ENCODE data around the gene MFRP. TPM values are rescaled to one million over a fixed set of nuclear protein-coding genes. Genes with fewer than 3 reads are reported as not detected.
A peak's percentile ranks its signal among the peaks of the same experiment; 100 is the strongest.

The MFRP gene
- total RNA-seq, 1 experiment from 2014 or later = not detected

DNA sequence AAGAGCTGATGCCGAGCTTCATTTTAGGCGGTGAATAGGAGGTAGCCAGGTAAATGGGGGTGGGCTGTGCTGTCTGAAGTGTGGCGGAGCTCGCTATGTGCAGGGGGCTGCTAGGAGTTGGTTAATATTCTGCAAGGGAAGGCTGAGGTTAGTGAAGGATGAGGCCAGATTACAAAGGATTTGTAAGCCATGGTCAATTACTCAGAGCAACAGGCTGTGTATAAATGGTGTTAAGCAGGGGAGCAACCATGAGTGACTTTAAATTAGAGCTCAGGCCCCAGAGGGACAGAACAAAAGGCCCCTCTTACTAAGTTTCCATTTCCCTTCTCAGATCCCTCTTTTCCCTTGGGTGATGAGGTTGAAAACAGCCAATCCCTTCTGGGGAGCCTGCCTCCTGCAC, 22.3 kb downstream of the MFRP start:
- TF ChIP-seq, protein P1, sequence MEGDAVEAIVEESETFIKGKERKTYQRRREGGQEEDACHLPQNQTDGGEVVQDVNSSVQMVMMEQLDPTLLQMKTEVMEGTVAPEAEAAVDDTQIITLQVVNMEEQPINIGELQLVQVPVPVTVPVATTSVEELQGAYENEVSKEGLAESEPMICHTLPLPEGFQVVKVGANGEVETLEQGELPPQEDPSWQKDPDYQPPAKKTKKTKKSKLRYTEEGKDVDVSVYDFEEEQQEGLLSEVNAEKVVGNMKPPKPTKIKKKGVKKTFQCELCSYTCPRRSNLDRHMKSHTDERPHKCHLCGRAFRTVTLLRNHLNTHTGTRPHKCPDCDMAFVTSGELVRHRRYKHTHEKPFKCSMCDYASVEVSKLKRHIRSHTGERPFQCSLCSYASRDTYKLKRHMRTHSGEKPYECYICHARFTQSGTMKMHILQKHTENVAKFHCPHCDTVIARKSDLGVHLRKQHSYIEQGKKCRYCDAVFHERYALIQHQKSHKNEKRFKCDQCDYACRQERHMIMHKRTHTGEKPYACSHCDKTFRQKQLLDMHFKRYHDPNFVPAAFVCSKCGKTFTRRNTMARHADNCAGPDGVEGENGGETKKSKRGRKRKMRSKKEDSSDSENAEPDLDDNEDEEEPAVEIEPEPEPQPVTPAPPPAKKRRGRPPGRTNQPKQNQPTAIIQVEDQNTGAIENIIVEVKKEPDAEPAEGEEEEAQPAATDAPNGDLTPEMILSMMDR (IDR thresholded peaks at IDR 0.05; ENCODE audit: unreplicated experiment) = no peak
- no peak overlapping the region for H3K4me3 Mint-ChIP-seq (ENCODE audit: low read depth, unreplicated experiment)
- H3K9me3 Mint-ChIP-seq (ENCODE audit: low read depth, unreplicated experiment) = no peaks in the 10 kb centered on the region
- CTCF ChIA-PET = interaction anchor here (1.3 to 1.6 kb wide), 2 partner anchors 14 to 50 kb away, joined by 3 to 14 read pairs; no protein-coding TSS in a partner anchor
- no peaks in the 10 kb centered on the region for H3K36me3 Mint-ChIP-seq (ENCODE audit: insufficient read depth, unreplicated experiment)
- no peaks in the 10 kb centered on the region for H3K4me1 Mint-ChIP-seq (ENCODE audit: low read depth, unreplicated experiment)
- no TSS peak for BruUV-seq (replicated peaks)
- intact Hi-C loops (cut with micrococcal nuclease; ENCODE audit: unreplicated experiment) = loop anchor here (5.0 kb wide), 1 partner anchor 48 kb away; no protein-coding TSS in a partner anchor
- H3K27ac Mint-ChIP-seq (ENCODE audit: unreplicated experiment) = no peak overlapping the region
- peaks cover 12% of the 10 kb centered on the region for H3K27me3 Mint-ChIP-seq (ENCODE audit: unreplicated experiment)
- DNase-seq = no peak

DNA sequence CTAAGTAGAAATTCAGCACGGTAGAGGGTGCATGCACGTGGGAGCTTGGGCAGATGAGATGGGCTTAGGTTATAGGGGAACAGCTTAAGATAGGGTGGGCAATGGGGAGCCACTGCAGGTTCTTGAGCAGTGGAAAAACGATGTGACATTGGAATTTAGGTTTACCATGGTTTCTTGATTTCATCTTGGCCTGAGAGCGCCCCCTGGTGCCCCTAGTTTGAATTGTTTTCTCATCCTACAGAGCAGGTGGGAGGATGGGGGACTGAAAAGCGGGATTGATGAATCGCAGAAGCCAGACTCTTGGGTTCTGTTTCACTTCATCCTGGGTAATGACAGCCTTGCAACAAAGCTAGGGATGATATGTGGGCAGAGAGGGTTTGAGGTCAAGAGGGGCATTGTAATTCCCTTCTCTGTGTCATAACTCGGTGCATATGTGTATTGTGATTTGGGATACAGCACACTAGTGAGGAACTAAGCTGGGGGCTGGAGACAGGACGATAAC, 22.9 kb downstream of the MFRP start:
- peak; percentile 70 for DNase-seq
- TF ChIP-seq, protein P1 (IDR thresholded peaks at IDR 0.05; ENCODE audit: unreplicated experiment) = peak; percentile 27
- CTCF ChIA-PET = interaction anchor here (1.3 to 1.6 kb wide), 2 partner anchors 15 to 51 kb away, joined by 3 to 14 read pairs; no protein-coding TSS in a partner anchor
- no peaks in the 10 kb centered on the region for H3K9me3 Mint-ChIP-seq (ENCODE audit: low read depth, unreplicated experiment)
- H3K4me1 Mint-ChIP-seq (ENCODE audit: low read depth, unreplicated experiment) = no peaks in the 10 kb centered on the region
- no peaks in the 10 kb centered on the region for H3K36me3 Mint-ChIP-seq (ENCODE audit: insufficient read depth, unreplicated experiment)
- intact Hi-C loops (cut with micrococcal nuclease; ENCODE audit: unreplicated experiment) = loop anchor here (5.0 kb wide), 1 partner anchor 49 kb away; no protein-coding TSS in a partner anchor
- H3K27ac Mint-ChIP-seq (ENCODE audit: unreplicated experiment) = no peak overlapping the region
- H3K4me3 Mint-ChIP-seq (ENCODE audit: low read depth, unreplicated experiment) = no peak overlapping the region
- no TSS peak for BruUV-seq (replicated peaks)
- peaks cover 18% of the 10 kb centered on the region for H3K27me3 Mint-ChIP-seq (ENCODE audit: unreplicated experiment)

DNA sequence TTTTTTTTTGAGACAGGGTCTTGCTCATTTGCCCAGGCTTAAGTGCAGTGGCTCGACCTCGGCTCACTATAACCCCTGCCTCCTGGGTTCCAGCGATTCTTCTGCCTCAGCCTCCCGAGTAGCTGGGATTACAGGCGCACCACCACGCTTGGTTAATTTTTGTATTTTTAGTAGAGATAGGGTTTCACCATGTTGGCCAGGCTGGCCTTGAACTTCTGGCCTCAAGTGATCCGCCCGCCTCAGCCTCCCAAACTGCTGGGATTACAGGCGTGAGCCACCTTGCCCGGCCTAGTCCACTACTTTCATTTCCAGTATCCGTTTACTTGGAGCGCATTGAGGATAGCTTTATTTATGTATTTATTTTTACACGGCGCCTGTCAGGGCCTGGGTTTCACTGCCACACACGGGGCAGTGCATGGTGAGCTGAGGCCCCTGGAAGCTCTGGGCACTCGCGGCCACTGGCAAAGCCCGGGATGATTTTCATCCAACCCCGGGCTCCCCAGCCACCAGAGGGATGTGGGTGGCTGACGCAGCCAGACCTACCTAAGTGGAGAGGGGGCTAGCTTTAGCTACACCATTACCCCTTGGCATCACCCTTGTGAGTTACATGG, 23.5 kb downstream of the MFRP start:
- CTCF ChIA-PET = interaction anchor here (1.3 to 1.6 kb wide), 2 partner anchors 15 to 51 kb away, joined by 3 to 14 read pairs; no protein-coding TSS in a partner anchor
- H3K27me3 Mint-ChIP-seq (ENCODE audit: unreplicated experiment) = peaks cover 21% of the 10 kb centered on the region
- intact Hi-C loops (cut with micrococcal nuclease; ENCODE audit: unreplicated experiment) = loop anchor here (5.0 kb wide), 1 partner anchor 49 kb away; no protein-coding TSS in a partner anchor
- H3K9me3 Mint-ChIP-seq (ENCODE audit: low read depth, unreplicated experiment) = no peaks in the 10 kb centered on the region
- H3K36me3 Mint-ChIP-seq (ENCODE audit: insufficient read depth, unreplicated experiment) = no peaks in the 10 kb centered on the region
- no peak overlapping the region for H3K4me3 Mint-ChIP-seq (ENCODE audit: low read depth, unreplicated experiment)
- no peak overlapping the region for H3K27ac Mint-ChIP-seq (ENCODE audit: unreplicated experiment)
- DNase-seq = no peak
- no TSS peak for BruUV-seq (replicated peaks)
- no peaks in the 10 kb centered on the region for H3K4me1 Mint-ChIP-seq (ENCODE audit: low read depth, unreplicated experiment)
- TF ChIP-seq, protein P1 (IDR thresholded peaks at IDR 0.05; ENCODE audit: unreplicated experiment) = no peak

DNA sequence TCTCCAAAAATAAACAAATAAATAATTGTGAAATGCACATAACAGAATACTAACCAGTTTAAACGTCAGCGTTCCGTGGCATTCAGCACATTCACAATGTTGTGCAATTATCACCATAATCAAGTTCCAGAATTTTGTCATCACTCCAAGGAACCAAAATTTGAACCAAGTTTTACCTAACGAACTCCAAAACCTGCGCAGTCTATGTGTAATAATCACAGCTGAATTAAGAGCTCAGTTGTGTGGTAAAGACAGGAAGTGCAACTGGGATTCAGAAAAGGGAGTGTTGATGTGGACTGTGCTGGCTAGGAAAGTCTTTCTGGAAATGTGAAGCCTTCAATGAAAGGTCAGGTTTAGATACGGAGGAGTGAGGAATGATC, 24.2 kb downstream of the MFRP start:
- CTCF ChIA-PET = no interaction called here

More for the DNA sequence above, 24.2 kb downstream of the MFRP start:
- DNase-seq = no peak
- Mint-ChIP-seq H3K36me3 (ENCODE audit: insufficient read depth, unreplicated experiment) (no peaks in the 10 kb centered on the region), H3K27ac (ENCODE audit: unreplicated experiment) (no peak overlapping the region), H3K4me3 (ENCODE audit: low read depth, unreplicated experiment) (no peak overlapping the region), H3K27me3 (ENCODE audit: unreplicated experiment) (peaks cover 21% of the 10 kb centered on the region), H3K4me1 (ENCODE audit: low read depth, unreplicated experiment) (no peaks in the 10 kb centered on the region), H3K9me3 (ENCODE audit: low read depth, unreplicated experiment) (no peaks in the 10 kb centered on the region)
- TF ChIP-seq, protein P1 (IDR thresholded peaks at IDR 0.05; ENCODE audit: unreplicated experiment) = no peak
- no TSS peak for BruUV-seq (replicated peaks)
- intact Hi-C loops (cut with micrococcal nuclease; ENCODE audit: unreplicated experiment) = loop anchor here (5.0 kb wide), 1 partner anchor 50 kb away; no protein-coding TSS in a partner anchor
